HG03378 (cell line): ENCODE measurements around the gene HCRT.
"Not testable (repeated sequence)": the region's sequence is repeated elsewhere in the genome, so short reads cannot be mapped to it uniquely, and the experiment has no call there.

Experiments used
- ATAC-seq: cut with Tn5 transposase; IDR thresholded peaks from one replicate; pipeline ENCODE4 v1.9.1; 2021; ENCODE audit warnings: mild to moderate bottlenecking, moderate library complexity; ENCODE audit not compliant: unreplicated experiment

Gene HCRT

GRCh38 chr17:42142371-42142896 lies 42.8 kb downstream of the HCRT start:
- ATAC-seq, result no peak

GRCh38 chr17:42141382-42141781 lies 43.9 kb downstream of the HCRT start:
- ATAC-seq, result no peak

- not testable (repeated sequence) for ATAC-seq
These were observed 44.6 kb downstream of the HCRT start for GRCh38 chr17:42140690-42141089.

DNA sequence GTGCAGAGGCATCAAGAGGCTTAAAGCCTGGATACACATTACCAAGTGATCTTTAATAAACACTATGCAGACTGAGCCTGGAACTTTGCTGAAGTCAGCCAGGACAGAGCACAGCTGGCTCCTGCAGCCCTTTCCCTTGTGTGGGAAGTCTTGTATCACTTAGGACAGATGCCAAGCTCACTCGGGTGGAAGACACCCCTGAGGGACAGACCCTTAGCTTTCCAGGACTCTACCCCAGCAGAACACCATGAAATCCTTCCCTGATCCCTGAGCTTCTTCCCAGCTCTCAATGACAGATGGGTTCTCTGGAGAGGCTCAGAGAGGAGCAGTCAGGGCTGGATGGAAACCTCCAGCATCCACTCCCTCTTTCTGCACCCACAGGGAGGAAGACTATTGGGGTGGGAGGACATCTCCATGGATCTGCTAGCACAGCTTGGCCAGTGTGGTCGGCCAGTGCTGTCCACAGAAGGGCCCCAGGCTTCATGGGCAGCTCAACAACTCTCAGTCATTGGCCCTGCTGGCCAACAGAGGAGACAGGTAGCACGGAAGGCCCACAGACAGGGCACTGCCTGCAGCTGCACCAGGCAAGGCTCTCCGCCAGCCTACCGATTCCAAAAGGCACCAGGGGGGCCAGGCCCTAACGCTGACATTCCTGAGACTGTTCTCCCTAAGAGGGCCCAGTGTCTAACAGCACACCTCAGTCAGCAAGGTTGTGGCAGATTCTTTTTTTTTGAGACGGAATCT lies 46.3 kb downstream of the HCRT start:
- ATAC-seq, result no peak

DNA sequence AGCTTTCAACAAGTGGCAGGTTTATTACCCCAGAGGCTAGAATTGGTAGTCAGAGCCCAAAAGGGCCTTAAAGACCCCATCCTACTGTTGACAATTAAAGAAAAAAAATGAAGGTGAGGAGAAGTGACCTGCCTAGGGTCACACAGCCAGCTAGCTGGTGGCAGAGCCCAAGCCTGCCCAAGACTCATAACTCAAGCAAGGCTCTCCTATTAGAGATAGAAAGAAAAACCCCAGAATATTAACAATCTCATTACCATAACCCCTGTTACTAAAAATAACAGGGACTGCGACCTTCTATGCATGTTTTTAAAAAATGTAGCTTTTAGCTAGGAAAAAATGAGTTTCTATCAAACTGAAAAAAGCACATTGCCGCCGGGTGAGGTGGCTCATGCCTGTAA lies 48.6 kb downstream of the HCRT start:
- no peak for ATAC-seq

- no peak for ATAC-seq
These were observed 49.3 kb downstream of the HCRT start for GRCh38 chr17:42135664-42136653.

DNA sequence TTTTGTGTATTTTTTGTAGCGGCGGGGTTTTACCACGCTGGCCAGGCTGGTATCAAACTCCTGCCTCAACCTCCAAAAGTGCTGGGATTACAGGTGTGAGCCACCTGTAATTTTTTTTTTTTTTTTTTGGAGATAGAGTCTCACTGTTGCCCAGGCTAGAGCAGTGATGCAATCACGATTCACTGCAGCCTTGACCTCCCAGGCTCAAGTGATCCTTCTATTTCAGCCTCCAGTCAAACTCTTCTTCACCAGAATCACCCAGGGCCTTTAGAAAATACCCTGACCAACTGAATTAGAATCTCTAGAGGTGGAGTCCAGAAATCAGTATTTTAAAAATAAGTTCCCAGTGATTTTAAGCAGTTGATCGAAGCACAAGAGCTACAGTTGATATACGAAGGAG lies 50.1 kb downstream of the HCRT start:
- no peak for ATAC-seq
